IMR-90 (cell line): Measurements from ENCODE around the gene FAM120A. TPM values are rescaled to one million over a fixed set of nuclear protein-coding genes. Genes with fewer than 3 reads are reported as not detected.

Experiments
- ATAC-seq: fragments of 200-7000 bp; cut with Tn5 transposase; 2 replicates; pipeline ENCODE4 v1.9.1; 2020; ENCODE audit warnings: low read depth, mild to moderate bottlenecking, moderate library complexity
- BruUV-seq: library from RNA; stranded (reverse); fragments of 400-500 nt; replicated peaks from 2 replicates; lab custom pipeline; 2021; lab: Mats Ljungman, UMichigan
- CTCF ChIA-PET: fragments of 300-600 bp; formaldehyde crosslinking; extraction: SDS; loops from one replicate; lab custom pipeline; 2021; ENCODE audit warnings: antibody characterized with exemption; lab: Yijun Ruan, JAX
- POLR2A ChIA-PET: fragments of 300-600 bp; sonication (Branson Sonifier 250); formaldehyde crosslinking; loops from one replicate; lab custom pipeline; 2022; ENCODE audit warnings: antibody characterized with exemption; ENCODE audit not compliant: unreplicated experiment; lab: Charles Lee
- DNase-seq: peaks from one replicate; pipeline ENCODE4 v3.0.0; 2013
- H2AFZ ChIP-seq: replicated peaks from 2 replicates; pipeline ENCODE3; 2013; ENCODE audit warnings: low read length, mild to moderate bottlenecking; ENCODE audit not compliant: poor library complexity
- H2AK5ac ChIP-seq: 2 replicates; pipeline ENCODE4 v1.6.1; 2013; ENCODE audit warnings: low read depth, low read length, inconsistent platforms
- H2AK9ac ChIP-seq: replicated peaks from 2 replicates; pipeline ENCODE3; 2013; ENCODE audit warnings: mild to moderate bottlenecking, low read depth, low read length, moderate library complexity; ENCODE audit not compliant: poor library complexity
- H2BK120ac ChIP-seq: 2 replicates; pipeline ENCODE4 v1.6.1; 2013; ENCODE audit warnings: low read depth, low read length, inconsistent platforms
- H2BK15ac ChIP-seq: 3 replicates; pipeline ENCODE4 v1.6.1; 2013; ENCODE audit warnings: low read depth, low read length, inconsistent platforms
- H2BK20ac ChIP-seq: 2 replicates; pipeline ENCODE4 v1.6.1; 2013; ENCODE audit warnings: low read depth, mild to moderate bottlenecking, inconsistent platforms, low read length, moderate library complexity
- H2BK5ac ChIP-seq: 2 replicates; pipeline ENCODE4 v1.6.1; 2013; ENCODE audit warnings: mild to moderate bottlenecking, low read depth, low read length, inconsistent platforms; ENCODE audit not compliant: poor library complexity, severe bottlenecking
- H3K14ac ChIP-seq: replicated peaks from 2 replicates; pipeline ENCODE4 v1.6.1; 2013; ENCODE audit warnings: low read depth, low read length, inconsistent platforms
- H3K18ac ChIP-seq: 2 replicates; pipeline ENCODE4 v1.6.1; 2013; ENCODE audit warnings: low read depth, low read length, control low read depth
- H3K23ac ChIP-seq: 2 replicates; pipeline ENCODE4 v1.6.1; 2013; ENCODE audit warnings: low read depth, low read length, inconsistent platforms
- H3K27ac ChIP-seq: 2 replicates; pipeline ENCODE4 v1.5.1; 2013; ENCODE audit warnings: mild to moderate bottlenecking, control low read depth, low read length; ENCODE audit not compliant: insufficient read depth
- H3K27me3 ChIP-seq: 2 replicates; pipeline ENCODE4 v1.6.1; 2013; ENCODE audit warnings: low read length; ENCODE audit not compliant: control insufficient read depth, insufficient read depth
- H3K36me3 ChIP-seq: 2 replicates; pipeline ENCODE4 v1.6.1; 2013; ENCODE audit warnings: low read length, mixed read lengths; ENCODE audit not compliant: control insufficient read depth, insufficient read depth
- H3K4ac ChIP-seq: 2 replicates; pipeline ENCODE4 v1.6.1; 2013; ENCODE audit warnings: low read depth, low read length, inconsistent platforms
- H3K4me1 ChIP-seq: 2 replicates; pipeline ENCODE4 v1.6.1; 2013; ENCODE audit warnings: low read length, mixed read lengths; ENCODE audit not compliant: control insufficient read depth, insufficient read depth
- H3K4me2 ChIP-seq: 2 replicates; pipeline ENCODE4 v1.6.1; 2013; ENCODE audit warnings: low read depth, mild to moderate bottlenecking, control low read depth, low read length, moderate library complexity
- H3K4me3 ChIP-seq: 2 replicates; pipeline ENCODE4 v1.5.1; 2013; ENCODE audit warnings: low read depth, mild to moderate bottlenecking, control low read depth, low read length, moderate library complexity; ENCODE audit not compliant: insufficient read depth
- H3K56ac ChIP-seq: 2 replicates; pipeline ENCODE4 v1.6.1; 2013; ENCODE audit warnings: low read length, inconsistent platforms; ENCODE audit not compliant: insufficient read depth; ENCODE audit errors: extremely low read depth
- H3K79me1 ChIP-seq, 2 experiments: 2 replicates each; pipeline ENCODE4 v1.6.1; 2013; ENCODE audit warnings: low read length in 2 of 2, inconsistent platforms in 1 of 2, low read depth in 1 of 2
- H3K9ac ChIP-seq: 2 replicates; pipeline ENCODE4 v1.6.1; 2013; ENCODE audit warnings: low read depth, low read length, control low read depth
- H3K9me1 ChIP-seq: 2 replicates; pipeline ENCODE4 v1.6.1; 2013; ENCODE audit warnings: low read length, inconsistent platforms; ENCODE audit not compliant: insufficient read depth
- H3K9me3 ChIP-seq: 2 replicates; pipeline ENCODE4 v1.6.1; 2013; ENCODE audit warnings: low read length; ENCODE audit not compliant: control insufficient read depth, insufficient read depth
- H4K20me1 ChIP-seq: 2 replicates; pipeline ENCODE4 v1.6.1; 2013; ENCODE audit warnings: low read length, inconsistent platforms; ENCODE audit not compliant: insufficient read depth
- H4K5ac ChIP-seq: 2 replicates; pipeline ENCODE4 v1.6.1; 2013; ENCODE audit warnings: mild to moderate bottlenecking, low read depth, low read length, control low read depth
- H4K8ac ChIP-seq, 2 experiments: 2 replicates each; pipeline ENCODE4 v1.6.1; 2013; ENCODE audit warnings: low read depth in 2 of 2, low read length in 2 of 2, control low read depth in 1 of 2, inconsistent platforms in 1 of 2
- H4K91ac ChIP-seq: 2 replicates; pipeline ENCODE4 v1.6.1; 2013; ENCODE audit warnings: low read depth, low read length, inconsistent platforms; ENCODE audit not compliant: insufficient read depth
- BHLHE40 ChIP-seq: fragments of 150-350 bp; IDR thresholded peaks from 2 replicates; pipeline ENCODE4 v1.6.1; 2016; ENCODE audit warnings: mild to moderate bottlenecking, low read depth, low read length
- CEBPB ChIP-seq: IDR thresholded peaks from 2 replicates; pipeline ENCODE4 v1.6.1; 2012; ENCODE audit warnings: low read depth, low read length, improper control_type of control experiment
- CHD1 ChIP-seq: IDR thresholded peaks from 2 replicates; pipeline ENCODE4 v1.6.1; 2012; ENCODE audit warnings: low read depth, low read length, improper control_type of control experiment
- ELK1 ChIP-seq: fragments of 150-350 bp; IDR thresholded peaks from 2 replicates; pipeline ENCODE4 v1.6.1; 2016; ENCODE audit warnings: low read depth, mild to moderate bottlenecking, low read length, moderate library complexity, borderline replicate concordance
- FOS ChIP-seq: fragments of 150-350 bp; IDR thresholded peaks from 2 replicates; pipeline ENCODE4 v1.6.1; 2016; ENCODE audit warnings: low read depth, low read length
- MAFK ChIP-seq: IDR thresholded peaks from 2 replicates; pipeline ENCODE4 v1.6.1; 2012; ENCODE audit warnings: low read depth, low read length, improper control_type of control experiment
- MAZ ChIP-seq: IDR thresholded peaks from 2 replicates; pipeline ENCODE4 v1.6.1; 2012; ENCODE audit warnings: low read depth, mild to moderate bottlenecking, low read length, improper control_type of control experiment, moderate library complexity, borderline replicate concordance
- MXI1 ChIP-seq: IDR thresholded peaks from 2 replicates; pipeline ENCODE4 v1.6.1; 2012; ENCODE audit warnings: low read depth, mild to moderate bottlenecking, low read length, moderate library complexity, borderline replicate concordance
- NFE2L2 ChIP-seq: fragments of 150-350 bp; IDR thresholded peaks from 2 replicates; pipeline ENCODE4 v1.6.1; 2016; ENCODE audit warnings: low read depth, mild to moderate bottlenecking, low read length
- POLR2A ChIP-seq: IDR thresholded peaks from 2 replicates; pipeline ENCODE4 v1.6.1; 2012; ENCODE audit warnings: mild to moderate bottlenecking, low read depth, low read length
- RAD21 ChIP-seq: IDR thresholded peaks from 2 replicates; pipeline ENCODE4 v1.6.1; 2012; ENCODE audit warnings: low read length, improper control_type of control experiment
- RCOR1 ChIP-seq: IDR thresholded peaks from 2 replicates; pipeline ENCODE4 v1.6.1; 2012; ENCODE audit warnings: mild to moderate bottlenecking, low read length, improper control_type of control experiment; ENCODE audit not compliant: insufficient replicate concordance
- RFX5 ChIP-seq: IDR thresholded peaks from 2 replicates; pipeline ENCODE4 v1.8.0; 2012; ENCODE audit warnings: low read depth, mild to moderate bottlenecking, low read length, moderate library complexity
- SMC3 ChIP-seq: fragments of 150-350 bp; IDR thresholded peaks from 2 replicates; pipeline ENCODE4 v1.6.1; 2016; ENCODE audit warnings: low read depth, mild to moderate bottlenecking, antibody characterized with exemption, low read length, moderate library complexity
- USF2 ChIP-seq: fragments of 150-350 bp; IDR thresholded peaks from 2 replicates; pipeline ENCODE4 v1.6.1; 2017; ENCODE audit warnings: mild to moderate bottlenecking, antibody characterized with exemption, low read length, low read depth
- WGBS, 2 experiments: methylation state at CpG; one replicate each; pipeline versions ENCODE4 v1.1.5 to v1.1.7; 2013; ENCODE audit warnings: missing lambda C conversion rate in 2 of 2; ENCODE audit not compliant: insufficient read length in 1 of 2; ENCODE audit errors: extremely low coverage in 2 of 2; 5-methylcytosine and 5-hydroxymethylcytosine counted together
- dilution Hi-C: fragments of 300-500 bp; cut with HindIII; formaldehyde crosslinking; loops from one replicate; pipeline ENCODE4 v1.14.3; 2018; ENCODE audit warnings: low sequenced_read_pairs; ENCODE audit not compliant: unreplicated experiment
- in situ Hi-C: fragments of 300-500 bp; cut with MboI; formaldehyde crosslinking; loops from 3 replicates; pipeline ENCODE4 v1.14.3; 2019; ENCODE audit warnings: low sequenced_read_pairs, inconsistent platforms, mixed read lengths
- intact Hi-C: fragments of 100-400 bp; cut with micrococcal nuclease; formaldehyde crosslinking; loops from 2 replicates; pipeline ENCODE4 v1.10.0; 2022
- polyA plus RNA-seq, 3 experiments: library from polyadenylated mRNA; depleted of rRNA; stranded (reverse); fragments of >200 nt; gene quantifications; 2 replicates each; pipeline ENCODE4 v1.2.3, GENCODE V29; 2012; ENCODE audit warnings: low replicate concordance in 1 of 3
- total RNA-seq: library from RNA; depleted of rRNA; stranded (reverse); fragments of >200 nt; gene quantifications from 2 replicates; pipeline ENCODE4 v1.2.3, GENCODE V29; 2012
- TF ChIP-seq, protein P1 (sequence below): conservative IDR thresholded peaks from 2 replicates; pipeline ENCODE4 v1.5.1; 2012; ENCODE audit warnings: mild to moderate bottlenecking, low read depth, low read length, improper control_type of control experiment

The FAM120A gene
- total and polyA plus RNA-seq, 2 of the 4 experiments (the other 2 are of a cell fraction), result 61.6 to 75.1 TPM

DNA sequence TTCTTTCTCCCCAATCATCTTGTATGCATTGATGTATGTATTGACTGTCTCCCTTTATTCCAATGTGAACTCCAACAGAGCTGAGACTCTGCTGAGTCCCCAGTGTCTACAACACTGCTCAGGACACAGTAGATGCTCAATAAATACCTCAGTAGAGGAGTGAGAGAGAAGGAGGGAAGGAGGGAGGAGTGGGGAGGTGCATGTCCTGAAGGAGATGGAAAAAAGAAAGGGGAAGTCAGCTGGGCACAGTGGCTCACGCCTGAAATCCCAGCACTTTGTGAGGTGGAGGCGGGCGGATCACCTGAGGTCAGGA, 122.0 kb downstream of the FAM120A start:
- no peak overlapping the region for H2BK20ac ChIP-seq
- intact Hi-C loops (no loop called here), in situ Hi-C loops (loop anchor here (25.0 kb wide), 1 partner anchor 461 kb away; no protein-coding TSS in a partner anchor), dilution Hi-C loops (no loop called here)
- no TSS peak for BruUV-seq
- ATAC-seq, result no peak
- H3K36me3 ChIP-seq, result no peaks in the 10 kb centered on the region
- TF ChIP-seq MXI1 (no peak), MAFK (no peak), POLR2A (no peak), MAZ (no peak), BHLHE40 (no peak), SMC3 (no peak), FOS (no peak), CHD1 (no peak), RAD21 (no peak), RCOR1 (no peak), ELK1 (no peak), CEBPB (no peak), NFE2L2 (no peak), RFX5 (no peak), USF2 (no peak)
- TF ChIP-seq, protein P1, sequence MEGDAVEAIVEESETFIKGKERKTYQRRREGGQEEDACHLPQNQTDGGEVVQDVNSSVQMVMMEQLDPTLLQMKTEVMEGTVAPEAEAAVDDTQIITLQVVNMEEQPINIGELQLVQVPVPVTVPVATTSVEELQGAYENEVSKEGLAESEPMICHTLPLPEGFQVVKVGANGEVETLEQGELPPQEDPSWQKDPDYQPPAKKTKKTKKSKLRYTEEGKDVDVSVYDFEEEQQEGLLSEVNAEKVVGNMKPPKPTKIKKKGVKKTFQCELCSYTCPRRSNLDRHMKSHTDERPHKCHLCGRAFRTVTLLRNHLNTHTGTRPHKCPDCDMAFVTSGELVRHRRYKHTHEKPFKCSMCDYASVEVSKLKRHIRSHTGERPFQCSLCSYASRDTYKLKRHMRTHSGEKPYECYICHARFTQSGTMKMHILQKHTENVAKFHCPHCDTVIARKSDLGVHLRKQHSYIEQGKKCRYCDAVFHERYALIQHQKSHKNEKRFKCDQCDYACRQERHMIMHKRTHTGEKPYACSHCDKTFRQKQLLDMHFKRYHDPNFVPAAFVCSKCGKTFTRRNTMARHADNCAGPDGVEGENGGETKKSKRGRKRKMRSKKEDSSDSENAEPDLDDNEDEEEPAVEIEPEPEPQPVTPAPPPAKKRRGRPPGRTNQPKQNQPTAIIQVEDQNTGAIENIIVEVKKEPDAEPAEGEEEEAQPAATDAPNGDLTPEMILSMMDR, result no peak
- no peak overlapping the region for H3K4ac ChIP-seq
- H2AK9ac ChIP-seq, result no peak overlapping the region
- H3K4me1 ChIP-seq, result peaks cover 15% of the 10 kb centered on the region
- H3K18ac ChIP-seq, result no peak overlapping the region
- H3K9ac ChIP-seq, result no peak overlapping the region
- ChIA-PET CTCF (no interaction called here), POLR2A (no interaction called here)
- WGBS, 2 experiments, result no CpG with 5 or more reads among the region's 3 CpGs
- H2AK5ac ChIP-seq, result no peak overlapping the region
- H2BK120ac ChIP-seq, result no peak overlapping the region
- H3K4me3 ChIP-seq, result no peak overlapping the region
- peaks cover 11% of the 10 kb centered on the region for H4K20me1 ChIP-seq
- no peak overlapping the region for H3K27ac ChIP-seq
- no peak overlapping the region for H3K4me2 ChIP-seq
- no peak overlapping the region for H3K23ac ChIP-seq
- no peak overlapping the region for H3K56ac ChIP-seq
- no peak overlapping the region for H4K91ac ChIP-seq
- H3K9me3 ChIP-seq, result no peaks in the 10 kb centered on the region
- no peak overlapping the region for H2BK15ac ChIP-seq
- peaks cover 13 to 45% of the 10 kb centered on the region in 2 experiments for H3K79me1 ChIP-seq
- H2AFZ ChIP-seq, result no peak overlapping the region
- DNase-seq, result no peak
- H2BK5ac ChIP-seq, result no peak overlapping the region
- no peak overlapping the region for H4K8ac ChIP-seq
- H3K9me1 ChIP-seq, result peaks cover 6% of the 10 kb centered on the region; the same call in 1 of the 2 replicates
- no peak overlapping the region for H4K5ac ChIP-seq
- H3K27me3 ChIP-seq, result no peaks in the 10 kb centered on the region
- H3K14ac ChIP-seq, result no peak overlapping the region
